C4-2B (cell line): ENCODE measurements around the gene FAM111B.

Source experiments
- H3K27ac ChIP-seq: fragments of 450-650 bp; 2 replicates; pipeline ENCODE4 v1.5.1; 2017
- CTCF ChIP-seq: fragments of 450-650 bp; conservative IDR thresholded peaks from 2 replicates; pipeline ENCODE4 v1.5.1; 2017; ENCODE audit warnings: mild to moderate bottlenecking
- ZFX ChIP-seq: fragments of 450-650 bp; IDR thresholded peaks from 2 replicates; pipeline ENCODE4 v1.6.1; 2017

Gene FAM111B

GRCh38 chr11:59157433-59157832 lies 50.4 kb downstream of the FAM111B start:
- no peak for TF ChIP-seq ZFX
- TF ChIP-seq CTCF = no peak

GRCh38 chr11:59158206-59159068 lies 51.4 kb downstream of the FAM111B start:
- H3K27ac ChIP-seq = no peak overlapping the region
- TF ChIP-seq CTCF (peak; percentile 90), ZFX (no peak)

More at GRCh38 chr11:59157433-59157832, 50.4 kb downstream of the FAM111B start:
- H3K27ac ChIP-seq = no peak overlapping the region

- H3K27ac ChIP-seq = no peak overlapping the region
- TF ChIP-seq CTCF (no peak), ZFX (no peak)
Observed at GRCh38 chr11:59164028-59164427, 57.0 kb downstream of the FAM111B start.

DNA sequence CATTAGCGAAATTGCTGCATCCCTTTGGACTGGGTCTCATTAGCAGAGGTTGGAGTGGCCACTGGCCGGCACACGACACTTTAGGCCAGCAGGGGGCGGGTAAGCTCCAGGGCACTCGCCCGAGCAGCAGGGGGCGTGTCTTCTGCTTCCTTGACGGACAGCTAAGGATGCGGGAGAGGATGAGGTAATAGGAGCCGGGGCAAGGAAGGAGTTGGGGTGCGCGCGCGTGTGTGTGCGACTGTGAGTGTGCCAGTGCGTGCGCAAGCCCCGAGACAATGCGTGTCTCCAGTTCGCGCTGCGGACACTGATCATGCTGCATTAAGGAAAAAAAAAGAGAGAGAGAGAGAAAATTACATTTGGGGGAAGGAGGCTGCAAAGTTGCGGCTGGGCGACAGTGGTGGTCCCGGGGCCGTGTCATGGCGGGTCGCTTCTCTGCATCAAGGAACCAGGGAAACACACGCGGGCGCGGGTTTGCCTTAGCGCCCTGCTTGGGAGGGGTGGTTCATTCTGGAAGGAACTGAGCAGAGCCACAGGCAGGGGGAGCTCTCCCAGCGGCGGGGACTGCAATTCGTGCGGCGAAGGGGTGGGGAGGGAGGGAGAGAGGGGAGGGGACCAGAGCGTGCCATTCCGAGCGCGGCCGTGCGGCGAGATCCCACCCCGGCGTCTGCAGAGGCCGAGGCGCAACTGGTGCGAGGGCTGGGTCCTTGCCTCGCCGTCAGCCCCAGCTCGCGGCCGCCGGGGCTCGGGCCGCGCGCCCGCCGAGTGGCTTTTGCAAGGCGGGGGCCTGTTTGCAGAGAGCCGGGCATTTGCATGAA lies 64.7 kb downstream of the FAM111B start, which contains the start of gene DTX4:
Gene DTX4 (plus strand): TSS at position 625 of the 815 bp plus-strand sequence. CDS start 464 bp downstream, outside the sequence.
- TF ChIP-seq CTCF = peak; percentile 99
- TF ChIP-seq ZFX = no peak
- H3K27ac ChIP-seq = peak within 1 kb of the TSS; percentile 44

- TF ChIP-seq CTCF (no peak), ZFX (no peak)
- peak overlapping the region; percentile 44; the same call in 1 of the 2 replicates for H3K27ac ChIP-seq
Observed at GRCh38 chr11:59172345-59173079, 65.5 kb downstream of the FAM111B start.

- no peak overlapping the region for H3K27ac ChIP-seq
Observed at GRCh38 chr11:59173080-59173963, 66.3 kb downstream of the FAM111B start.

More at GRCh38 chr11:59173080-59173963, 66.3 kb downstream of the FAM111B start:
- TF ChIP-seq ZFX (no peak), CTCF (no peak)
